ENCODE measurements around the gene ACTR5.

ACTR5 gene

DNA sequence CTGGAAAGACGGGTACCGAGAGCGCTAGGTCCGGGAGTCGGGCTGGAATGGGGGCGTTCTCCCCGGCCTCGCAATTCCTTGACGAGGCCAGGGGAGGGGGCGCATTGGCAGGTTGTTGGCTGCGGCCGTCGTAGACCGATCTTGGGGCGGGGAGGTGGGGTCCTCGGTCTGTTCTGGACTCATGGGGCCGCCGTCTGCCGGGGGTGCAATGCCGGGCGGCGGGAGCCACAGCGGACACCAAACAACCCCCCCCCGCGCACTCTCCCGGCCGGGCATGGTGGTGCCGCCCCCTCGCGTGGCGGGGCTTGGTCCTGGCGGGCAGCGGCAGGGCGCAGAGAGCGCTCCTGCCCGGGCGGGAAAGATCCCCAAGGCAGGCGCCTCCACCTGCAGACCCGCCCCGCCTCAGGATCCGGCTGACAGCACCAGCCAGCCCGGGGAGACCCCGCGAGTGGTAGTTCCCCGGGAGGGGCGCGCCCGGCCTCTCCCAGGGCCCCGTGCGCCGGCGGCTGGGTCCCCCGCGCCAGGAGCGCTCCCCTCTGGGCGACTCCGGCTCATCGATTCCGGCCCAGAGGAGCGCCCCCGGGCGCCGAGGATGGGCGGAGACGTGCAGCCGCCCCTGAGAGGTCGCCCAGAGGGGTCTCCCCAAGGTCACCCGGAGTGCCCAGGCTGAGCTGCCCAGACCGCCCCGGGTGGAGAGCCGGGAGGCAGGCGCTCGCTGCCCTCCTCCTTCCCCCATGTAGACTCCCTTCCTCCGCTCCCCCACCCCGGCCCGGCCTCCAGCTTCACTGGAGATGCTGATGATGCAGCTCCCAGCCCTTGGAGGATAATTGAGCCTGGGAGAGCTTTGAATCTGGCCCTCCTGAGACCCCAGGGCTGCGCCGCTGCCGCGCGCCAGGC, 57.9 kb downstream of the ACTR5 start (continued):
- TF ChIP-seq KLF16 (tag by site-specific recombination; IDR thresholded peaks at IDR 0.05) (peak; percentile 49; the same call in 1 of the 2 replicates), SCRT1 (tag by site-specific recombination; IDR thresholded peaks at IDR 0.05; ENCODE audit: borderline replicate concordance) (no peak), ZNF623 (tag by site-specific recombination; IDR thresholded peaks at IDR 0.05) (no peak), GFI1B (tag by site-specific recombination; IDR thresholded peaks at IDR 0.05) (no peak), ZNF449 (tag by site-specific recombination; IDR thresholded peaks at IDR 0.05) (peak; percentile 18; the same call in 1 of the 2 replicates), KLF9 (tag by site-specific recombination; IDR thresholded peaks at IDR 0.05; ENCODE audit: low read depth) (peak; percentile 56; the same call in 1 of the 2 replicates), ZFP41 (tag by site-specific recombination; IDR thresholded peaks at IDR 0.05; ENCODE audit: borderline replicate concordance) (no peak), TRIM28 (IDR thresholded peaks at IDR 0.05; ENCODE audit: borderline replicate concordance, low read length) (no peak), ATF2 (tag by site-specific recombination; IDR thresholded peaks at IDR 0.05; ENCODE audit: low read depth) (no peak), ZNF600 (tag by site-specific recombination; IDR thresholded peaks at IDR 0.05) (no peak), FEZF1 (tag by site-specific recombination; IDR thresholded peaks at IDR 0.05) (no peak), ZNF214 (tag by site-specific recombination; IDR thresholded peaks at IDR 0.05; ENCODE audit: borderline replicate concordance) (no peak), REPIN1 (tag by site-specific recombination; IDR thresholded peaks at IDR 0.05; ENCODE audit: low read depth) (no peak), BCL6B (tag by site-specific recombination; IDR thresholded peaks at IDR 0.05) (no peak), ZNF175 (tag by site-specific recombination; IDR thresholded peaks at IDR 0.05) (no peak), SP2 (tag by site-specific recombination; IDR thresholded peaks at IDR 0.05) (peak; percentile 43), ZNF473 (tag by site-specific recombination; IDR thresholded peaks at IDR 0.05) (no peak), ZNF274 (IDR thresholded peaks at IDR 0.05; ENCODE audit: low read length) (no peak), ZNF274 (tag by site-specific recombination; IDR thresholded peaks at IDR 0.05; ENCODE audit: borderline replicate concordance) (no peak), GLIS2 (tag by site-specific recombination; IDR thresholded peaks at IDR 0.05) (peak; percentile 92)
- TF ChIP-seq, protein P1, sequence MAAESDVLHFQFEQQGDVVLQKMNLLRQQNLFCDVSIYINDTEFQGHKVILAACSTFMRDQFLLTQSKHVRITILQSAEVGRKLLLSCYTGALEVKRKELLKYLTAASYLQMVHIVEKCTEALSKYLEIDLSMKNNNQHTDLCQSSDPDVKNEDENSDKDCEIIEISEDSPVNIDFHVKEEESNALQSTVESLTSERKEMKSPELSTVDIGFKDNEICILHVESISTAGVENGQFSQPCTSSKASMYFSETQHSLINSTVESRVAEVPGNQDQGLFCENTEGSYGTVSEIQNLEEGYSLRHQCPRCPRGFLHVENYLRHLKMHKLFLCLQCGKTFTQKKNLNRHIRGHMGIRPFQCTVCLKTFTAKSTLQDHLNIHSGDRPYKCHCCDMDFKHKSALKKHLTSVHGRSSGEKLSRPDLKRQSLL (tag by site-specific recombination; IDR thresholded peaks at IDR 0.05): no peak
- TF ChIP-seq, protein P2, sequence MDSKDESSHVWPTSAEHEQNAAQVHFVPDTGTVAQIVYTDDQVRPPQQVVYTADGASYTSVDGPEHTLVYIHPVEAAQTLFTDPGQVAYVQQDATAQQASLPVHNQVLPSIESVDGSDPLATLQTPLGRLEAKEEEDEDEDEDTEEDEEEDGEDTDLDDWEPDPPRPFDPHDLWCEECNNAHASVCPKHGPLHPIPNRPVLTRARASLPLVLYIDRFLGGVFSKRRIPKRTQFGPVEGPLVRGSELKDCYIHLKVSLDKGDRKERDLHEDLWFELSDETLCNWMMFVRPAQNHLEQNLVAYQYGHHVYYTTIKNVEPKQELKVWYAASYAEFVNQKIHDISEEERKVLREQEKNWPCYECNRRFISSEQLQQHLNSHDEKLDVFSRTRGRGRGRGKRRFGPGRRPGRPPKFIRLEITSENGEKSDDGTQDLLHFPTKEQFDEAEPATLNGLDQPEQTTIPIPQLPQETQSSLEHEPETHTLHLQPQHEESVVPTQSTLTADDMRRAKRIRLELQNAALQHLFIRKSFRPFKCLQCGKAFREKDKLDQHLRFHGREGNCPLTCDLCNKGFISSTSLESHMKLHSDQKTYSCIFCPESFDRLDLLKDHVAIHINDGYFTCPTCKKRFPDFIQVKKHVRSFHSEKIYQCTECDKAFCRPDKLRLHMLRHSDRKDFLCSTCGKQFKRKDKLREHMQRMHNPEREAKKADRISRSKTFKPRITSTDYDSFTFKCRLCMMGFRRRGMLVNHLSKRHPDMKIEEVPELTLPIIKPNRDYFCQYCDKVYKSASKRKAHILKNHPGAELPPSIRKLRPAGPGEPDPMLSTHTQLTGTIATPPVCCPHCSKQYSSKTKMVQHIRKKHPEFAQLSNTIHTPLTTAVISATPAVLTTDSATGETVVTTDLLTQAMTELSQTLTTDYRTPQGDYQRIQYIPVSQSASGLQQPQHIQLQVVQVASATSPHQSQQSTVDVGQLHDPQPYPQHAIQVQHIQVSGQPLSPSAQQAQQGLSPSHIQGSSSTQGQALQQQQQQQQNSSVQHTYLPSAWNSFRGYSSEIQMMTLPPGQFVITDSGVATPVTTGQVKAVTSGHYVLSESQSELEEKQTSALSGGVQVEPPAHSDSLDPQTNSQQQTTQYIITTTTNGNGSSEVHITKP (tag by site-specific recombination; IDR thresholded peaks at IDR 0.05): peak; percentile 93
- TF ChIP-seq, protein P3, sequence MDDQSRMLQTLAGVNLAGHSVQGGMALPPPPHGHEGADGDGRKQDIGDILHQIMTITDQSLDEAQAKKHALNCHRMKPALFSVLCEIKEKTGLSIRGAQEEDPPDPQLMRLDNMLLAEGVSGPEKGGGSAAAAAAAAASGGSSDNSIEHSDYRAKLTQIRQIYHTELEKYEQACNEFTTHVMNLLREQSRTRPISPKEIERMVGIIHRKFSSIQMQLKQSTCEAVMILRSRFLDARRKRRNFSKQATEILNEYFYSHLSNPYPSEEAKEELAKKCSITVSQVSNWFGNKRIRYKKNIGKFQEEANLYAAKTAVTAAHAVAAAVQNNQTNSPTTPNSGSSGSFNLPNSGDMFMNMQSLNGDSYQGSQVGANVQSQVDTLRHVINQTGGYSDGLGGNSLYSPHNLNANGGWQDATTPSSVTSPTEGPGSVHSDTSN (CRISPR knock-in tag; IDR thresholded peaks at IDR 0.05): no peak

Measured in HEK293 (cell line).